HEK293 (cell line): Measurements from ENCODE around the gene CHEK2.
A peak's percentile ranks its signal among the peaks of the same experiment; 100 is the strongest.

Source experiments
- CTCF ChIA-PET: fragments of 350-600 bp; formaldehyde crosslinking; extraction: SDS; loops from one replicate; lab custom pipeline; 2021; ENCODE audit warnings: antibody characterized with exemption; lab: Yijun Ruan, JAX
- POLR2A ChIA-PET: fragments of 300-600 bp; formaldehyde crosslinking; extraction: SDS; loops from one replicate; lab custom pipeline; 2020; ENCODE audit warnings: antibody characterized with exemption, inconsistent platforms; lab: Yijun Ruan, JAX
- H3K27ac ChIP-seq: fragments of 200-500 bp; sonication (Bioruptor generic); 2 replicates; pipeline ENCODE4 v1.5.1; 2014; ENCODE audit warnings: low read depth, low read length, control low read depth, inconsistent platforms; ENCODE audit errors: extremely low read depth
- H3K36me3 ChIP-seq, 2 experiments: fragments of 200-500 bp in 1 of 2; sonication (Bioruptor generic) in 1 of 2; 1 replicate in 1 of 2; 2 replicates in 1 of 2; pipeline ENCODE4 v1.5.1; 2014 to 2017; ENCODE audit warnings: inconsistent platforms in 2 of 2, low read length in 2 of 2; ENCODE audit not compliant: control insufficient read depth in 2 of 2, insufficient read depth in 1 of 2
- H3K4me1 ChIP-seq: fragments of 200-500 bp; sonication (Bioruptor generic); 2 replicates; pipeline ENCODE4 v1.5.1; 2014; ENCODE audit warnings: mild to moderate bottlenecking, low read length, inconsistent platforms; ENCODE audit not compliant: control insufficient read depth, insufficient read depth
- H3K4me3 ChIP-seq: 2 replicates; pipeline ENCODE4 v1.5.1; 2011; ENCODE audit warnings: low read depth, mild to moderate bottlenecking, control low read depth, low read length, moderate library complexity
- H3K9me3 ChIP-seq: fragments of 200-500 bp; sonication (Bioruptor generic); 2 replicates; pipeline ENCODE4 v1.5.1; 2014; ENCODE audit warnings: low read depth, low read length, inconsistent platforms; ENCODE audit not compliant: control insufficient read depth, insufficient read depth
- BCL11A ChIP-seq: fragments of 450-650 bp; formaldehyde crosslinking; IDR thresholded peaks from 2 replicates; pipeline ENCODE4 v1.5.1; 2016; ENCODE audit warnings: low read depth, missing biosample characterization, missing genetic modification characterization
- OVOL3 ChIP-seq: fragments of 450-650 bp; formaldehyde crosslinking; IDR thresholded peaks from 2 replicates; pipeline ENCODE4 v1.5.1; 2016; ENCODE audit warnings: missing biosample characterization, missing genetic modification characterization
- SP7 ChIP-seq: fragments of 450-650 bp; formaldehyde crosslinking; IDR thresholded peaks from 2 replicates; pipeline ENCODE4 v1.5.1; 2016; ENCODE audit warnings: missing biosample characterization, missing genetic modification characterization
- ZBTB20 ChIP-seq: fragments of 450-650 bp; formaldehyde crosslinking; IDR thresholded peaks from 2 replicates; pipeline ENCODE4 v1.5.1; 2016; ENCODE audit warnings: missing biosample characterization, missing genetic modification characterization
- ZNF214 ChIP-seq: fragments of 450-650 bp; formaldehyde crosslinking; IDR thresholded peaks from 2 replicates; pipeline ENCODE4 v1.5.1; 2017; ENCODE audit warnings: missing biosample characterization, mild to moderate bottlenecking, missing genetic modification characterization, borderline replicate concordance
- ZNF350 ChIP-seq: fragments of 450-650 bp; formaldehyde crosslinking; IDR thresholded peaks from 2 replicates; pipeline ENCODE4 v1.5.0; 2017; ENCODE audit warnings: missing biosample characterization, mild to moderate bottlenecking, missing genetic modification characterization
- ZNF548 ChIP-seq: fragments of 450-650 bp; formaldehyde crosslinking; IDR thresholded peaks from 2 replicates; pipeline ENCODE4 v1.5.1; 2016; ENCODE audit warnings: missing biosample characterization, missing genetic modification characterization
- ZNF626 ChIP-seq: fragments of 450-650 bp; sonication (Bioruptor Pico); formaldehyde crosslinking; IDR thresholded peaks from 2 replicates; pipeline ENCODE4 v1.5.1; 2018; ENCODE audit warnings: missing biosample characterization, missing genetic modification characterization, inconsistent platforms
- ZNF701 ChIP-seq: fragments of 450-650 bp; formaldehyde crosslinking; IDR thresholded peaks from 2 replicates; pipeline ENCODE4 v1.5.1; 2016; ENCODE audit warnings: missing biosample characterization, missing genetic modification characterization
- TF ChIP-seq, protein P1 (sequence below): fragments of 450-650 bp; formaldehyde crosslinking; conservative IDR thresholded peaks from 2 replicates; pipeline ENCODE4 v1.5.1; 2016; ENCODE audit warnings: low read depth, missing biosample characterization, missing genetic modification characterization
- TF ChIP-seq, protein P2 (sequence below): fragments of 450-650 bp; formaldehyde crosslinking; IDR thresholded peaks from 2 replicates; pipeline ENCODE4 v1.5.1; 2016; ENCODE audit warnings: missing biosample characterization, missing genetic modification characterization
- TF ChIP-seq, protein P3 (sequence below): fragments of 450-650 bp; formaldehyde crosslinking; IDR thresholded peaks from 2 replicates; pipeline ENCODE4 v1.5.1; 2016; ENCODE audit warnings: missing biosample characterization, missing genetic modification characterization, borderline replicate concordance
- TF ChIP-seq, protein P4 (sequence below): fragments of 450-650 bp; formaldehyde crosslinking; IDR thresholded peaks from 2 replicates; pipeline ENCODE4 v1.5.1; 2017; ENCODE audit warnings: missing biosample characterization, missing genetic modification characterization
- TF ChIP-seq, protein P5 (sequence below): fragments of 450-650 bp; IDR thresholded peaks from 2 replicates; pipeline ENCODE4 v1.5.1; 2018; ENCODE audit warnings: missing biosample characterization, mild to moderate bottlenecking, missing genetic modification characterization
- TF ChIP-seq, protein P6 (sequence below): fragments of 450-650 bp; formaldehyde crosslinking; IDR thresholded peaks from 2 replicates; pipeline ENCODE4 v1.5.1; 2017; ENCODE audit warnings: missing biosample characterization, missing genetic modification characterization

CHEK2 gene

DNA sequence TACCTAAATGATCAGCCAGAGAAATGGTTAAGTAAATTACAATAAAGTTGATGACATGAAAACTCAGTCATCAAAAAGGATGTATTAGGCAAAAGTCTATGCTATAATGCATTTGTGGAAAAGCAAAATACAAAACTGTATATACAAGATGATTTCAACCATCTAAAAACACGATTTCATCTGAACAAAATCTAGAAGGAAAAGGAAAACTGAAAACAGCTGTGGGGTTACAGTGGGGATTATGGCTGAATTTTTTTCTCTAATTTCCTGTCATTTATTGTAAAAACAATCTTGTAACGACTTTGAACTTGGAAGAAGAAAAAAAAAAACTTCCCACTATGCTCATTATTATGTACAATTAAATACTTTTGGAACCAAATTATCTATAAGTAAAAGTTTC, 30.3 kb downstream of the CHEK2 start (continued):
- TF ChIP-seq, protein P1, sequence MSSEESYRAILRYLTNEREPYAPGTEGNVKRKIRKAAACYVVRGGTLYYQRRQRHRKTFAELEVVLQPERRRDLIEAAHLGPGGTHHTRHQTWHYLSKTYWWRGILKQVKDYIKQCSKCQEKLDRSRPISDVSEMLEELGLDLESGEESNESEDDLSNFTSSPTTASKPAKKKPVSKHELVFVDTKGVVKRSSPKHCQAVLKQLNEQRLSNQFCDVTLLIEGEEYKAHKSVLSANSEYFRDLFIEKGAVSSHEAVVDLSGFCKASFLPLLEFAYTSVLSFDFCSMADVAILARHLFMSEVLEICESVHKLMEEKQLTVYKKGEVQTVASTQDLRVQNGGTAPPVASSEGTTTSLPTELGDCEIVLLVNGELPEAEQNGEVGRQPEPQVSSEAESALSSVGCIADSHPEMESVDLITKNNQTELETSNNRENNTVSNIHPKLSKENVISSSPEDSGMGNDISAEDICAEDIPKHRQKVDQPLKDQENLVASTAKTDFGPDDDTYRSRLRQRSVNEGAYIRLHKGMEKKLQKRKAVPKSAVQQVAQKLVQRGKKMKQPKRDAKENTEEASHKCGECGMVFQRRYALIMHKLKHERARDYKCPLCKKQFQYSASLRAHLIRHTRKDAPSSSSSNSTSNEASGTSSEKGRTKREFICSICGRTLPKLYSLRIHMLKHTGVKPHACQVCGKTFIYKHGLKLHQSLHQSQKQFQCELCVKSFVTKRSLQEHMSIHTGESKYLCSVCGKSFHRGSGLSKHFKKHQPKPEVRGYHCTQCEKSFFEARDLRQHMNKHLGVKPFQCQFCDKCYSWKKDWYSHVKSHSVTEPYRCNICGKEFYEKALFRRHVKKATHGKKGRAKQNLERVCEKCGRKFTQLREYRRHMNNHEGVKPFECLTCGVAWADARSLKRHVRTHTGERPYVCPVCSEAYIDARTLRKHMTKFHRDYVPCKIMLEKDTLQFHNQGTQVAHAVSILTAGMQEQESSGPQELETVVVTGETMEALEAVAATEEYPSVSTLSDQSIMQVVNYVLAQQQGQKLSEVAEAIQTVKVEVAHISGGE (tag by site-specific recombination): no peak
- no peak for TF ChIP-seq ZNF701
- no peak for TF ChIP-seq ZNF350
- TF ChIP-seq ZNF214 (tag by site-specific recombination): no peak
- TF ChIP-seq, protein P2, sequence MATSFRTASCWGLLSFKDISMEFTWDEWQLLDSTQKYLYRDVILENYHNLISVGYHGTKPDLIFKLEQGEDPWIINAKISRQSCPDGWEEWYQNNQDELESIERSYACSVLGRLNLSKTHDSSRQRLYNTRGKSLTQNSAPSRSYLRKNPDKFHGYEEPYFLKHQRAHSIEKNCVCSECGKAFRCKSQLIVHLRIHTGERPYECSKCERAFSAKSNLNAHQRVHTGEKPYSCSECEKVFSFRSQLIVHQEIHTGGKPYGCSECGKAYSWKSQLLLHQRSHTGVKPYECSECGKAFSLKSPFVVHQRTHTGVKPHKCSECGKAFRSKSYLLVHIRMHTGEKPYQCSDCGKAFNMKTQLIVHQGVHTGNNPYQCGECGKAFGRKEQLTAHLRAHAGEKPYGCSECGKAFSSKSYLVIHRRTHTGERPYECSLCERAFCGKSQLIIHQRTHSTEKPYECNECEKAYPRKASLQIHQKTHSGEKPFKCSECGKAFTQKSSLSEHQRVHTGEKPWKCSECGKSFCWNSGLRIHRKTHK (tag by site-specific recombination): no peak
- TF ChIP-seq, protein P3, sequence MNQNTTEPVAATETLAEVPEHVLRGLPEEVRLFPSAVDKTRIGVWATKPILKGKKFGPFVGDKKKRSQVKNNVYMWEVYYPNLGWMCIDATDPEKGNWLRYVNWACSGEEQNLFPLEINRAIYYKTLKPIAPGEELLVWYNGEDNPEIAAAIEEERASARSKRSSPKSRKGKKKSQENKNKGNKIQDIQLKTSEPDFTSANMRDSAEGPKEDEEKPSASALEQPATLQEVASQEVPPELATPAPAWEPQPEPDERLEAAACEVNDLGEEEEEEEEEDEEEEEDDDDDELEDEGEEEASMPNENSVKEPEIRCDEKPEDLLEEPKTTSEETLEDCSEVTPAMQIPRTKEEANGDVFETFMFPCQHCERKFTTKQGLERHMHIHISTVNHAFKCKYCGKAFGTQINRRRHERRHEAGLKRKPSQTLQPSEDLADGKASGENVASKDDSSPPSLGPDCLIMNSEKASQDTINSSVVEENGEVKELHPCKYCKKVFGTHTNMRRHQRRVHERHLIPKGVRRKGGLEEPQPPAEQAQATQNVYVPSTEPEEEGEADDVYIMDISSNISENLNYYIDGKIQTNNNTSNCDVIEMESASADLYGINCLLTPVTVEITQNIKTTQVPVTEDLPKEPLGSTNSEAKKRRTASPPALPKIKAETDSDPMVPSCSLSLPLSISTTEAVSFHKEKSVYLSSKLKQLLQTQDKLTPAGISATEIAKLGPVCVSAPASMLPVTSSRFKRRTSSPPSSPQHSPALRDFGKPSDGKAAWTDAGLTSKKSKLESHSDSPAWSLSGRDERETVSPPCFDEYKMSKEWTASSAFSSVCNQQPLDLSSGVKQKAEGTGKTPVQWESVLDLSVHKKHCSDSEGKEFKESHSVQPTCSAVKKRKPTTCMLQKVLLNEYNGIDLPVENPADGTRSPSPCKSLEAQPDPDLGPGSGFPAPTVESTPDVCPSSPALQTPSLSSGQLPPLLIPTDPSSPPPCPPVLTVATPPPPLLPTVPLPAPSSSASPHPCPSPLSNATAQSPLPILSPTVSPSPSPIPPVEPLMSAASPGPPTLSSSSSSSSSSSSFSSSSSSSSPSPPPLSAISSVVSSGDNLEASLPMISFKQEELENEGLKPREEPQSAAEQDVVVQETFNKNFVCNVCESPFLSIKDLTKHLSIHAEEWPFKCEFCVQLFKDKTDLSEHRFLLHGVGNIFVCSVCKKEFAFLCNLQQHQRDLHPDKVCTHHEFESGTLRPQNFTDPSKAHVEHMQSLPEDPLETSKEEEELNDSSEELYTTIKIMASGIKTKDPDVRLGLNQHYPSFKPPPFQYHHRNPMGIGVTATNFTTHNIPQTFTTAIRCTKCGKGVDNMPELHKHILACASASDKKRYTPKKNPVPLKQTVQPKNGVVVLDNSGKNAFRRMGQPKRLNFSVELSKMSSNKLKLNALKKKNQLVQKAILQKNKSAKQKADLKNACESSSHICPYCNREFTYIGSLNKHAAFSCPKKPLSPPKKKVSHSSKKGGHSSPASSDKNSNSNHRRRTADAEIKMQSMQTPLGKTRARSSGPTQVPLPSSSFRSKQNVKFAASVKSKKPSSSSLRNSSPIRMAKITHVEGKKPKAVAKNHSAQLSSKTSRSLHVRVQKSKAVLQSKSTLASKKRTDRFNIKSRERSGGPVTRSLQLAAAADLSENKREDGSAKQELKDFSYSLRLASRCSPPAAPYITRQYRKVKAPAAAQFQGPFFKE (tag by site-specific recombination): no peak
- TF ChIP-seq, protein P4, sequence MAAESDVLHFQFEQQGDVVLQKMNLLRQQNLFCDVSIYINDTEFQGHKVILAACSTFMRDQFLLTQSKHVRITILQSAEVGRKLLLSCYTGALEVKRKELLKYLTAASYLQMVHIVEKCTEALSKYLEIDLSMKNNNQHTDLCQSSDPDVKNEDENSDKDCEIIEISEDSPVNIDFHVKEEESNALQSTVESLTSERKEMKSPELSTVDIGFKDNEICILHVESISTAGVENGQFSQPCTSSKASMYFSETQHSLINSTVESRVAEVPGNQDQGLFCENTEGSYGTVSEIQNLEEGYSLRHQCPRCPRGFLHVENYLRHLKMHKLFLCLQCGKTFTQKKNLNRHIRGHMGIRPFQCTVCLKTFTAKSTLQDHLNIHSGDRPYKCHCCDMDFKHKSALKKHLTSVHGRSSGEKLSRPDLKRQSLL (tag by site-specific recombination): no peak

DNA sequence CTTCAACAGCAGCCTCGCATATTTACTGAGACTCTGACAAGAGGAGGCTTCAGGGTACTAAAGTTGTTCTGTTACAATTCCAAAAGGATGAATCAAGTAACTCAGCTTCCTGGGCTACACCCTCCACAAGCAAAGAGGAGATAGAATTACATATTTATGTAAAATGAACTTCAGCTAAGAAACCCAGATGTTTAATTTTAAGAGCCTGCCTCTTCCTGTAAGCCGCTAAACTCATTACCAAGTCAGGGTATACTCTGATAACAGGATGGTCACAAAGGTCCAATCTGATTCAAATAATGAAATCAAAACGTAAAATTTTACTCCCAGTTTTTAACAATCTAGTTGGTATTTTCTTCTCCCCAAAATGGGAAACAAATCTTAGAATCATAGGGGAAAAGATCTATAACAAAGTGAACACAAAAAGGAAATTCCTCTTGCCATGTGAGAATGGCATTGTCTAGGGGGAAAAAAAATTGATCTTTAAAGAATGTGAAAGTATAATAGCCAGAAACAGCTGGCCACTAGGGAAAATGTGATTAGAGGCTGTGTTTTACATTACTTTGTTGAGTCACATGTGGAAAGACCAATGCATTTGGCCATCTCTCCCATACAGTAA, 30.9 kb downstream of the CHEK2 start:
- H3K36me3 ChIP-seq: peaks cover 22 to 48% of the 10 kb centered on the region in 2 experiments; a peak in 2 of 3 replicates
- ChIA-PET CTCF (interaction anchor here (0.7 to 1.9 kb wide), 4 partner anchors 22 to 797 kb away, joined by 3 to 5 read pairs (median 4); no protein-coding TSS in a partner anchor), POLR2A (no interaction called here)
- H3K27ac ChIP-seq: no peak overlapping the region
- TF ChIP-seq ZBTB20 (tag by site-specific recombination): peak; percentile 72
- TF ChIP-seq OVOL3 (tag by site-specific recombination): no peak
- no peak for TF ChIP-seq ZNF626 (tag by site-specific recombination)
- TF ChIP-seq, protein P5, sequence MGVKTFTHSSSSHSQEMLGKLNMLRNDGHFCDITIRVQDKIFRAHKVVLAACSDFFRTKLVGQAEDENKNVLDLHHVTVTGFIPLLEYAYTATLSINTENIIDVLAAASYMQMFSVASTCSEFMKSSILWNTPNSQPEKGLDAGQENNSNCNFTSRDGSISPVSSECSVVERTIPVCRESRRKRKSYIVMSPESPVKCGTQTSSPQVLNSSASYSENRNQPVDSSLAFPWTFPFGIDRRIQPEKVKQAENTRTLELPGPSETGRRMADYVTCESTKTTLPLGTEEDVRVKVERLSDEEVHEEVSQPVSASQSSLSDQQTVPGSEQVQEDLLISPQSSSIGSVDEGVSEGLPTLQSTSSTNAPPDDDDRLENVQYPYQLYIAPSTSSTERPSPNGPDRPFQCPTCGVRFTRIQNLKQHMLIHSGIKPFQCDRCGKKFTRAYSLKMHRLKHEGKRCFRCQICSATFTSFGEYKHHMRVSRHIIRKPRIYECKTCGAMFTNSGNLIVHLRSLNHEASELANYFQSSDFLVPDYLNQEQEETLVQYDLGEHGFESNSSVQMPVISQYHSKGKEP: no peak
- 0 out of 2 replicates have a peak, but pooled peaks have one; percentile 7 for TF ChIP-seq BCL11A (tag by site-specific recombination)
- TF ChIP-seq, protein P6, sequence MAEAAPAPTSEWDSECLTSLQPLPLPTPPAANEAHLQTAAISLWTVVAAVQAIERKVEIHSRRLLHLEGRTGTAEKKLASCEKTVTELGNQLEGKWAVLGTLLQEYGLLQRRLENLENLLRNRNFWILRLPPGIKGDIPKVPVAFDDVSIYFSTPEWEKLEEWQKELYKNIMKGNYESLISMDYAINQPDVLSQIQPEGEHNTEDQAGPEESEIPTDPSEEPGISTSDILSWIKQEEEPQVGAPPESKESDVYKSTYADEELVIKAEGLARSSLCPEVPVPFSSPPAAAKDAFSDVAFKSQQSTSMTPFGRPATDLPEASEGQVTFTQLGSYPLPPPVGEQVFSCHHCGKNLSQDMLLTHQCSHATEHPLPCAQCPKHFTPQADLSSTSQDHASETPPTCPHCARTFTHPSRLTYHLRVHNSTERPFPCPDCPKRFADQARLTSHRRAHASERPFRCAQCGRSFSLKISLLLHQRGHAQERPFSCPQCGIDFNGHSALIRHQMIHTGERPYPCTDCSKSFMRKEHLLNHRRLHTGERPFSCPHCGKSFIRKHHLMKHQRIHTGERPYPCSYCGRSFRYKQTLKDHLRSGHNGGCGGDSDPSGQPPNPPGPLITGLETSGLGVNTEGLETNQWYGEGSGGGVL (tag by site-specific recombination): no peak
- 0 out of 2 replicates have a peak, but pooled peaks have one; percentile 18 for TF ChIP-seq SP7
- TF ChIP-seq ZNF548 (tag by site-specific recombination): no peak
- H3K9me3 ChIP-seq: no peaks in the 10 kb centered on the region
- no peak overlapping the region for H3K4me3 ChIP-seq
- peaks cover 8% of the 10 kb centered on the region for H3K4me1 ChIP-seq
